Bronchial epithelial cell (primary cell): ENCODE measurements around the gene SLK. TPM values are rescaled to one million over a fixed set of nuclear protein-coding genes. Genes with fewer than 3 reads are reported as not detected.

ENCODE experiments used
- DNase-seq: peaks from one replicate; pipeline ENCODE4 v3.0.0-alpha.2; 2010; ENCODE audit warnings: low read depth
- FAIRE-seq: peaks from 2 replicates; lab custom pipeline; 2011; peaks lifted over from hg19 to GRCh38; lab: Jason Lieb, UNC
- H3K27me3 ChIP-seq: 2 replicates; pipeline ENCODE4 v1.5.1; 2011; ENCODE audit warnings: low read length; ENCODE audit not compliant: control insufficient read depth, insufficient read depth
- H3K36me3 ChIP-seq: 2 replicates; pipeline ENCODE4 v1.5.1; 2011; ENCODE audit warnings: low read length; ENCODE audit not compliant: control insufficient read depth, insufficient read depth
- H3K4me3 ChIP-seq: 2 replicates; pipeline ENCODE4 v1.5.1; 2011; ENCODE audit warnings: mild to moderate bottlenecking, low read depth, low read length, control low read depth
- total RNA-seq: library from RNA; depleted of rRNA; stranded (reverse); fragments of >200 nt; gene quantifications from 2 replicates; pipeline ENCODE4 v1.2.1, GENCODE V29; 2014
- TF ChIP-seq, protein P1 (sequence below): IDR thresholded peaks from 2 replicates; pipeline ENCODE4 v1.5.1; 2011; ENCODE audit warnings: mild to moderate bottlenecking, moderate library complexity, low read length, control low read depth, inconsistent platforms; ENCODE audit not compliant: insufficient read depth, severe bottlenecking

SLK gene
- total RNA-seq, 1 donor from 2014 or later = 85.3 TPM

DNA sequence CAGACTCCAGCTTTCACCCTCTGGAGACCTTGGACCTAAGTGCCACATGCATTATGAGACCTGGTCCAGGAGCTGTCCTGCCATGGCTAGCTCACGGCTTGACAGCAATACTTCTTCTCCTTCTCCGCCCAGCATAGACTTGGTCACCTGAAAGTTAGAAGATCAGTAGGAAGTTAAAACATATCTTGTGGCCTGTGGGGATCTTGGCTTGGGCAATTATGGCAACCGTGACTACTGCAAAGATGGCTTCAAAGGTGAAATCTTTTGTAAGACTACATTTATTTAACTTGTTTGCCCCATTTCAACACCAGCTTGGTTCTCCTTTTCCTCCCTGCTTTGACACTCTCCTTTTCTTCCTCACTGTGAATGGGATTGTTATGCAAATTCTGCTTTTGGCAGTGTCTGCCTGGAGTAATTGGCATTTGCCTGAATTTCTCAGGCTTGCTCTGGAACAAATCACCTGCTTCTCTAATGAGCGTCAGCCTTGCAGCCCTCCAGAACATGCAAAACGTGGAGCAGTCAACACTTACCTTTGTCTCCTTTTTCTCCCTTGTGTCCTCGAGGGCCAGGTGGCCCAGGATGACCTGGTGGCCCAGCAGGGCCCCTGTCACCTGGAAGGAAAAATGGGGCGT is 65.3 kb downstream of the SLK start:
- Histone ChIP-seq H3K4me3 (no peak overlapping the region), H3K36me3 (peaks cover 36% of the 10 kb centered on the region), H3K27me3 (no peaks in the 10 kb centered on the region)
- FAIRE-seq (no peak), DNase-seq (no peak)
- TF ChIP-seq, protein P1, sequence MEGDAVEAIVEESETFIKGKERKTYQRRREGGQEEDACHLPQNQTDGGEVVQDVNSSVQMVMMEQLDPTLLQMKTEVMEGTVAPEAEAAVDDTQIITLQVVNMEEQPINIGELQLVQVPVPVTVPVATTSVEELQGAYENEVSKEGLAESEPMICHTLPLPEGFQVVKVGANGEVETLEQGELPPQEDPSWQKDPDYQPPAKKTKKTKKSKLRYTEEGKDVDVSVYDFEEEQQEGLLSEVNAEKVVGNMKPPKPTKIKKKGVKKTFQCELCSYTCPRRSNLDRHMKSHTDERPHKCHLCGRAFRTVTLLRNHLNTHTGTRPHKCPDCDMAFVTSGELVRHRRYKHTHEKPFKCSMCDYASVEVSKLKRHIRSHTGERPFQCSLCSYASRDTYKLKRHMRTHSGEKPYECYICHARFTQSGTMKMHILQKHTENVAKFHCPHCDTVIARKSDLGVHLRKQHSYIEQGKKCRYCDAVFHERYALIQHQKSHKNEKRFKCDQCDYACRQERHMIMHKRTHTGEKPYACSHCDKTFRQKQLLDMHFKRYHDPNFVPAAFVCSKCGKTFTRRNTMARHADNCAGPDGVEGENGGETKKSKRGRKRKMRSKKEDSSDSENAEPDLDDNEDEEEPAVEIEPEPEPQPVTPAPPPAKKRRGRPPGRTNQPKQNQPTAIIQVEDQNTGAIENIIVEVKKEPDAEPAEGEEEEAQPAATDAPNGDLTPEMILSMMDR = no peak

DNA sequence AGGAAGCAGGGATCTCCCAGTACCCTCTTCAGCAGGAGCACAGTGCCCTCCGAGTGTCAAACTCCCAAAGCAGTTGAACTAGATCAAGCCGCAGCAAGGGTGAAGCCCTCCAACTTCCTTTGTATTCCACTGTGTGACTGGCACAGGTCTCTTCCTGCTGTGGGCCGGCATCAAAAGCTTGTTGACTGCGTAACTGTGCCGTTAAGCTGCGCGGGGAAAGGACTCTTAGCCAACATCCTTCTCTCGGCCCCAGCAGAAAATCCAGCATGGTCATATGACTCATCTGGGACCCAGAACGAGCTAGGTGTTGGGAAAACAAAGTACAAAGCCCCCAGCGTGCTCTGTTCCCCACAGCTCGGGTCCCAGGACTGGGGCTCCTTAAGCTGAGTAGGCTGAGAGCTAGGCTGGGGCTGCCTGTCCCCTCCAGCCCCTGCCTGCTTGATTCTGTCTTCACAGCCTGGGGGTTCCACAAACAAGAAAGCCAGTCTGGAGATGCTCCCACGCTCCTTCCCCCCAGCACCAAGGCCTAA is 66.5 kb downstream of the SLK start:
- TF ChIP-seq, protein P1 = no peak
- FAIRE-seq = no peak
- Histone ChIP-seq H3K4me3 (no peak overlapping the region), H3K27me3 (no peaks in the 10 kb centered on the region), H3K36me3 (peaks cover 41% of the 10 kb centered on the region)
- DNase-seq = no peak

DNA sequence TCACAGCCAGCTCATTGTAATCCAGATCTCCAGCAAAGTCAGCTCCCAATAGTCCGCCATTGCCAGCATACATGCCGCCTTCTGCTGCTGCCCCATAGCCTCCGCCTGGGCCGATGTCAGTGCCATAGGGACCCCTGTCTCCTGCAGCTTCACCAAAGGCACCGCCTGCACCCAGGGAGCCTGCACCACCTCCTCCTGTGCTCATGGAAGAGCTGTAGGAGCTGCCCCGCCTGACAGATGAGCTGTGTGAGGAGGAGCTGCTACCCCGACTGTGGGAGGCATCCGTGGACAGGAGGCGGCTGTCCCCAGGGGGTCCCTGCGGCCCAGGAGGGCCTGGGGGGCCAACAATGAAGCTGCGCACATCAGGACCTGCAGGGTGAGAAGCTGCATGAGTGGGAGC is 67.0 kb downstream of the SLK start:
- DNase-seq (no peak), FAIRE-seq (no peak)
- H3K27me3 ChIP-seq = no peaks in the 10 kb centered on the region
- H3K4me3 ChIP-seq = no peak overlapping the region
- H3K36me3 ChIP-seq = peaks cover 41% of the 10 kb centered on the region
- TF ChIP-seq, protein P1 = no peak

DNA sequence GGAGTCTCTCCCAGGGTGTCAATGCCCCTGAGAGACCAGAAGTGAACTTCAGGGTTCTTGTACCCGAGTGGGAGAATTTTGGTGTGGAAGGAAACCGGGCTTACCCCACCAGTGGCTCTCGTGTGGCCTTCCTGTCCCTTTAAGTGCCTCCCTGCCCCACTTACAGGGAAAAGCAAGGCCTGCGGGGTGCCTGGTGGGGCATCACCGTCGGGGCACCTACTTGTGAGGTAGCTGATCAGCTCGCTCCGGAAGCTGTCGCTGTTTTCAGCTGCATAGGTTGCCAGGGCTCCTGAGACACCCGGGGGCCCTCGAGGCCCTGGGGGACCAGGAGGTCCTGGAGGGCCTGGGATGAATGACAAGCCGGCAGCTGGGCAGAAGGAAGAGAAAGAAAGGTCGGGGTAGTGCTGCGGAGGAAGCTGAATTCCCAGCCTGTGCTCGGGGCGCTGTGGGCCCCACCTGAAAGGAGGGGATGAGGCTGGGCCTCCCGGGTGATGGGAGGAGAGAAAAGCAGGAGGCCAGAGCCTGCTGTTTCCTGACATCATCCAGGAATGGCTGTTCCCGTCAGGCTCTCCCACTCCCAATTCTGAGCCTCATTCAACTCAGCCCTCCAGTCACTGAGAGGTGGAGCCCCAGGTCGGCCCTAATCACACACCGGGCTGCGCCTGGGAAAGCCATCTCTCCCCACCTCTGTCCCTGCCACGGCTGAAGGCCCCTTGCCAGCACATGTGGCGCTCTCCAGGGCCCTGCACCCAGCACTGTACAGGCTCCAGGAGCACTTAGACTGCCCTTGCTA is 67.7 kb downstream of the SLK start:
- H3K36me3 ChIP-seq = peaks cover 44% of the 10 kb centered on the region
- DNase-seq = no peak
- no peaks in the 10 kb centered on the region for H3K27me3 ChIP-seq
- no peak overlapping the region for H3K4me3 ChIP-seq
- TF ChIP-seq, protein P1 = no peak
- no peak for FAIRE-seq

DNA sequence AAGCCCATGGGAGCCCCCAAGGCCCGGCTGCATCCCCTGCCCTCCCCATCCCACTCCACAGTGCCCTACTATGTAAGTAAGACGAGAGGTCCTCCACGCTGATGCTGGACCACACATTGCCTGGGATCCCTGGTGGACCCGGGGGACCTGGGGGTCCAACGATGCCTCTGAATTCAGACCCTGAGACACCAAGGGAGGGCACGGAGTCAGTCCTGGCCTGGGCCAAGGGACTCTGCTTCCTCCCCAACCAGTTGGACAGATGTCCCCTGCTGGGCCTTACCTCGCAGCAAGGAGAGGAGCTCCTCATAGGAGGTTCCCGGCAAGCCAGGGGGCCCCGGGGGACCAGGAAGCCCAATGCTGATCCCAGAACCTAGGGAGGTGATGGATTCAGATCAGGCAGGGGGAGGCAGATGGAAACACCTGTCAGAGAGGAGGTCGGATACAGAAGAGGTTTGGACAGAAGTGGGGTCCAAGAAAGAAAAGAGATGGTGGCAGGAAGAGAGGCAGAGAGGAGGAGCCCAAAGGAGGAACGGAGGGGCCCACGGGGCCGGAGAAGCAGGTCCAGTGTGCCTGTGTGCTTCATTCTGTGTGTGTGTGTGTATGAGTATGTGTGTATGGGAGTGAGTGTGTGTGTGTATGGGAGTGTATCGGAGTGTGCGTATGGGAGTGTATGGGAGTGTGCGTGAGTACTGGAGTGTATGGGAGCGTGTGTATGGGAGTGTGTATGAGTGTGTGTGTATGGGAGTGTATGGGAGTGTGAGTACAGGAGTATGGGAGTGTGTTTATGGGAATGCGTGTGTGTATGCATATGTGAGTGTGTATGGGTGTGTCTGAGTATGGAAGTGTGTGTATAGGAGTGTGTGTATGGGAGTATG is 68.5 kb downstream of the SLK start:
- Histone ChIP-seq H3K36me3 (peaks cover 46% of the 10 kb centered on the region), H3K27me3 (no peaks in the 10 kb centered on the region), H3K4me3 (no peak overlapping the region)
- FAIRE-seq (peak; percentile 52), DNase-seq (no peak)
- TF ChIP-seq, protein P1 = no peak
